PC-3 (cell line): ENCODE data around the gene C2orf80. TPM values are rescaled to one million over a fixed set of nuclear protein-coding genes. Genes with fewer than 3 reads are reported as not detected.

Source experiments
- ATAC-seq: fragments of 200-7000 bp; cut with Tn5 transposase; 2 replicates; pipeline ENCODE4 v1.9.1; 2020; ENCODE audit warnings: mild to moderate bottlenecking, moderate library complexity
- BruUV-seq: library from RNA; stranded (reverse); fragments of 400-500 nt; replicated peaks from 2 replicates; lab custom pipeline; 2021; lab: Mats Ljungman, UMichigan
- CTCF ChIA-PET: fragments of 300-600 bp; sonication (Branson Sonifier 250); formaldehyde crosslinking; loops from one replicate; lab custom pipeline; 2022; ENCODE audit warnings: antibody characterized with exemption; lab: Charles Lee
- POLR2A ChIA-PET: fragments of 300-600 bp; sonication (Branson Sonifier 250); formaldehyde crosslinking; loops from one replicate; lab custom pipeline; 2022; ENCODE audit warnings: antibody characterized with exemption; ENCODE audit not compliant: unreplicated experiment; lab: Charles Lee
- DNase-seq: peaks from one replicate; pipeline ENCODE4 v3.0.0-alpha.2; 2015
- H2AFZ ChIP-seq: fragments of 300-600 bp; sonication (generic); 2 replicates; pipeline ENCODE4 v1.6.0; 2016; ENCODE audit warnings: antibody characterized with exemption, low read length
- H3F3A ChIP-seq: fragments of 300-600 bp; sonication (generic); one replicate; pipeline ENCODE4 v1.6.0; 2017; ENCODE audit warnings: antibody characterized with exemption, low read length, control low read depth, mild to moderate bottlenecking; ENCODE audit not compliant: unreplicated experiment
- H3K27ac ChIP-seq: fragments of 300-600 bp; sonication (generic); 2 replicates; pipeline ENCODE4 v1.5.1; 2016; ENCODE audit warnings: mild to moderate bottlenecking, low read length
- H3K27me3 ChIP-seq: fragments of 300-600 bp; sonication (generic); 2 replicates; pipeline ENCODE4 v1.6.1; 2016; ENCODE audit warnings: low read length, mixed read lengths
- H3K36me3 ChIP-seq: fragments of 300-600 bp; sonication (generic); 2 replicates; pipeline ENCODE4 v1.6.1; 2016; ENCODE audit warnings: low read depth, mixed run types, low read length, mixed read lengths
- H3K4me1 ChIP-seq: fragments of 300-600 bp; sonication (generic); 2 replicates; pipeline ENCODE4 v1.5.1; 2016; ENCODE audit warnings: low read length; ENCODE audit not compliant: insufficient read depth
- H3K4me2 ChIP-seq: fragments of 300-600 bp; sonication (generic); 2 replicates; pipeline ENCODE4 v1.6.0; 2016; ENCODE audit warnings: low read length
- H3K4me3 ChIP-seq: fragments of 300-600 bp; sonication (generic); 2 replicates; pipeline ENCODE4 v1.5.1; 2016; ENCODE audit warnings: mild to moderate bottlenecking, low read length, mixed read lengths
- H3K79me2 ChIP-seq: fragments of 300-600 bp; sonication (generic); 2 replicates; pipeline ENCODE4 v1.6.1; 2017; ENCODE audit warnings: low read length, mixed read lengths
- H3K9ac ChIP-seq: fragments of 300-600 bp; sonication (generic); 2 replicates; pipeline ENCODE4 v1.6.0; 2016; ENCODE audit warnings: mild to moderate bottlenecking, low read length
- H3K9me2 ChIP-seq: fragments of 300-600 bp; sonication (generic); replicated peaks from 2 replicates; pipeline ENCODE4 v1.6.1; 2016; ENCODE audit warnings: mixed run types, low read length, mixed read lengths
- H3K9me3 ChIP-seq: fragments of 300-600 bp; sonication (generic); 2 replicates; pipeline ENCODE4 v1.6.1; 2016; ENCODE audit warnings: low read length, mixed read lengths
- H4K20me1 ChIP-seq: fragments of 300-600 bp; sonication (generic); 2 replicates; pipeline ENCODE4 v1.6.1; 2016; ENCODE audit warnings: low read length, mixed read lengths
- EZH2 ChIP-seq: fragments of 300-600 bp; sonication (generic); IDR thresholded peaks from one replicate; pipeline ENCODE4 v1.6.1; 2017; ENCODE audit warnings: antibody characterized with exemption, mild to moderate bottlenecking, low read length; ENCODE audit not compliant: unreplicated experiment
- EZH2phosphoT487 ChIP-seq: fragments of 300-600 bp; sonication (generic); IDR thresholded peaks from 2 replicates; pipeline ENCODE4 v1.6.1; 2018; ENCODE audit warnings: mild to moderate bottlenecking, antibody characterized with exemption, low read length, borderline replicate concordance
- intact Hi-C: fragments of 100-400 bp; cut with micrococcal nuclease; formaldehyde crosslinking; loops from 2 replicates; pipeline ENCODE4 v1.9.0; 2023
- total RNA-seq: library from RNA; depleted of rRNA; stranded (reverse); fragments of >200 nt; gene quantifications from 2 replicates; pipeline ENCODE4 v1.2.3, GENCODE V29; 2014
- TF ChIP-seq, protein P1 (sequence below): fragments of 300-600 bp; sonication (generic); conservative IDR thresholded peaks from 2 replicates; pipeline ENCODE4 v1.5.1; 2017; ENCODE audit warnings: antibody characterized with exemption, low read depth, mild to moderate bottlenecking, low read length

C2orf80 gene
- total RNA-seq, 1 experiment from 2014 or later: not detected

GRCh38 chr2:208228476-208228875, 38.6 kb upstream of the C2orf80 start:
- Histone ChIP-seq H3K4me1 (peaks cover 11% of the 10 kb centered on the region), H3K9ac (no peak overlapping the region), H2AFZ (no peak overlapping the region), H3K36me3 (peaks cover 2% of the 10 kb centered on the region; the same call in 1 of the 2 replicates), H3K4me2 (no peak overlapping the region), H4K20me1 (no peaks in the 10 kb centered on the region), H3K27me3 (no peaks in the 10 kb centered on the region), H3K4me3 (no peak overlapping the region), H3F3A (no peaks in the 10 kb centered on the region), H3K79me2 (no peaks in the 10 kb centered on the region), H3K9me3 (peaks cover 7% of the 10 kb centered on the region), H3K27ac (no peak overlapping the region), H3K9me2 (no peaks in the 10 kb centered on the region)
- ATAC-seq: no peak
- POLR2A ChIA-PET: no interaction called here
- TF ChIP-seq EZH2phosphoT487 (no peak), EZH2 (no peak)
- TF ChIP-seq, protein P1, sequence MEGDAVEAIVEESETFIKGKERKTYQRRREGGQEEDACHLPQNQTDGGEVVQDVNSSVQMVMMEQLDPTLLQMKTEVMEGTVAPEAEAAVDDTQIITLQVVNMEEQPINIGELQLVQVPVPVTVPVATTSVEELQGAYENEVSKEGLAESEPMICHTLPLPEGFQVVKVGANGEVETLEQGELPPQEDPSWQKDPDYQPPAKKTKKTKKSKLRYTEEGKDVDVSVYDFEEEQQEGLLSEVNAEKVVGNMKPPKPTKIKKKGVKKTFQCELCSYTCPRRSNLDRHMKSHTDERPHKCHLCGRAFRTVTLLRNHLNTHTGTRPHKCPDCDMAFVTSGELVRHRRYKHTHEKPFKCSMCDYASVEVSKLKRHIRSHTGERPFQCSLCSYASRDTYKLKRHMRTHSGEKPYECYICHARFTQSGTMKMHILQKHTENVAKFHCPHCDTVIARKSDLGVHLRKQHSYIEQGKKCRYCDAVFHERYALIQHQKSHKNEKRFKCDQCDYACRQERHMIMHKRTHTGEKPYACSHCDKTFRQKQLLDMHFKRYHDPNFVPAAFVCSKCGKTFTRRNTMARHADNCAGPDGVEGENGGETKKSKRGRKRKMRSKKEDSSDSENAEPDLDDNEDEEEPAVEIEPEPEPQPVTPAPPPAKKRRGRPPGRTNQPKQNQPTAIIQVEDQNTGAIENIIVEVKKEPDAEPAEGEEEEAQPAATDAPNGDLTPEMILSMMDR: no peak
- intact Hi-C loops: no loop called here
- CTCF ChIA-PET: interaction anchor here (0.6 to 0.7 kb wide), 2 partner anchors 25 to 40 kb away, joined by 3 to 4 read pairs; no protein-coding TSS in a partner anchor
- DNase-seq: no peak
- no TSS peak for BruUV-seq

GRCh38 chr2:208227581-208228232, 37.9 kb upstream of the C2orf80 start:
- Histone ChIP-seq H3K4me3 (no peak overlapping the region), H2AFZ (no peak overlapping the region)
- intact Hi-C loops: no loop called here

More at GRCh38 chr2:208227581-208228232, 37.9 kb upstream of the C2orf80 start:
- peaks cover 2% of the 10 kb centered on the region; the same call in 1 of the 2 replicates for H3K36me3 ChIP-seq
- no peaks in the 10 kb centered on the region for H3K79me2 ChIP-seq
- no peaks in the 10 kb centered on the region for H3K27me3 ChIP-seq
- H3K9me3 ChIP-seq: peaks cover 7% of the 10 kb centered on the region
- no TSS peak for BruUV-seq
- no peak for ATAC-seq
- no peaks in the 10 kb centered on the region for H4K20me1 ChIP-seq
- H3K9ac ChIP-seq: no peak overlapping the region
- H3K4me2 ChIP-seq: no peak overlapping the region
- H3F3A ChIP-seq: no peaks in the 10 kb centered on the region
- ChIA-PET POLR2A (no interaction called here), CTCF (no interaction called here)
- DNase-seq: no peak
- TF ChIP-seq, protein P1: no peak
- TF ChIP-seq EZH2phosphoT487 (no peak), EZH2 (no peak)
- no peak overlapping the region for H3K27ac ChIP-seq
- no peaks in the 10 kb centered on the region for H3K9me2 ChIP-seq
- H3K4me1 ChIP-seq: peaks cover 11% of the 10 kb centered on the region
